RWPE2 (cell line): ENCODE results near the gene EYA4.

Source experiments
- ATAC-seq: fragments of 200-7000 bp; cut with Tn5 transposase; 3 replicates; pipeline ENCODE4 v1.9.1; 2021; ENCODE audit warnings: low read depth
- DNase-seq: peaks from one replicate; pipeline ENCODE4 v3.0.0-alpha.2; 2020; ENCODE audit warnings: low spot score
- H3K27ac ChIP-seq: fragments of 450-650 bp; 2 replicates; pipeline ENCODE4 v1.5.1; 2017; ENCODE audit warnings: mild to moderate bottlenecking; ENCODE audit not compliant: poor library complexity, severe bottlenecking
- H3K27me3 ChIP-seq: fragments of 250-450 bp; sonication (Bioruptor Pico); 2 replicates; pipeline ENCODE4 v1.5.1; 2021; ENCODE audit warnings: mild to moderate bottlenecking, moderate library complexity; ENCODE audit not compliant: insufficient read depth, poor library complexity, severe bottlenecking
- H3K36me3 ChIP-seq: fragments of 250-450 bp; sonication (Bioruptor Pico); 2 replicates; pipeline ENCODE4 v1.5.1; 2020; ENCODE audit warnings: low read depth, mild to moderate bottlenecking, moderate library complexity
- H3K4me1 ChIP-seq: fragments of 250-450 bp; sonication (Bioruptor Pico); 2 replicates; pipeline ENCODE4 v1.5.1; 2021; ENCODE audit warnings: mild to moderate bottlenecking, moderate library complexity; ENCODE audit not compliant: insufficient read depth, poor library complexity, severe bottlenecking
- H3K4me3 ChIP-seq: fragments of 250-450 bp; sonication (Bioruptor Pico); 2 replicates; pipeline ENCODE4 v1.5.1; 2021; ENCODE audit warnings: mild to moderate bottlenecking, moderate library complexity; ENCODE audit not compliant: severe bottlenecking
- H3K9me3 ChIP-seq: fragments of 250-450 bp; sonication (Bioruptor Pico); 2 replicates; pipeline ENCODE4 v1.5.1; 2021; ENCODE audit warnings: mild to moderate bottlenecking, moderate library complexity; ENCODE audit not compliant: severe bottlenecking
- CTCF ChIP-seq: fragments of 450-650 bp; IDR thresholded peaks from one replicate; pipeline ENCODE4 v1.5.1; 2017; ENCODE audit warnings: mild to moderate bottlenecking, moderate library complexity; ENCODE audit not compliant: poor library complexity, severe bottlenecking

EYA4 gene

GRCh38 chr6:133549371-133549801, 308.2 kb downstream of the EYA4 start:
- Histone ChIP-seq H3K36me3 (no peaks in the 10 kb centered on the region), H3K27ac (no peak overlapping the region), H3K4me3 (no peak overlapping the region), H3K4me1 (no peaks in the 10 kb centered on the region), H3K27me3 (no peaks in the 10 kb centered on the region), H3K9me3 (no peaks in the 10 kb centered on the region)
- no peak for TF ChIP-seq CTCF
- DNase-seq (no peak), ATAC-seq (no peak)

- no peak for DNase-seq
- Histone ChIP-seq H3K4me3 (no peak overlapping the region), H3K4me1 (no peaks in the 10 kb centered on the region), H3K9me3 (no peaks in the 10 kb centered on the region), H3K27me3 (no peaks in the 10 kb centered on the region), H3K36me3 (no peaks in the 10 kb centered on the region), H3K27ac (no peak overlapping the region)
- no peak for ATAC-seq
- no peak for TF ChIP-seq CTCF
Observed at GRCh38 chr6:133550026-133550425, 308.9 kb downstream of the EYA4 start.

GRCh38 chr6:133551436-133551835, 310.3 kb downstream of the EYA4 start:
- no peak for TF ChIP-seq CTCF
- H3K4me3 ChIP-seq = no peak overlapping the region
- H3K9me3 ChIP-seq = no peaks in the 10 kb centered on the region
- H3K27me3 ChIP-seq = no peaks in the 10 kb centered on the region
- 0 out of 3 replicates have a peak, but pooled peaks have one; percentile 9 for ATAC-seq
- no peaks in the 10 kb centered on the region for H3K36me3 ChIP-seq
- no peak overlapping the region for H3K27ac ChIP-seq
- DNase-seq = no peak
- no peaks in the 10 kb centered on the region for H3K4me1 ChIP-seq

- Histone ChIP-seq H3K27me3 (no peaks in the 10 kb centered on the region), H3K4me3 (no peak overlapping the region), H3K27ac (no peak overlapping the region), H3K9me3 (no peaks in the 10 kb centered on the region), H3K36me3 (no peaks in the 10 kb centered on the region), H3K4me1 (no peaks in the 10 kb centered on the region)
- DNase-seq (no peak), ATAC-seq (peak; percentile 93)
- no peak for TF ChIP-seq CTCF
Observed at GRCh38 chr6:133551847-133552341, 310.7 kb downstream of the EYA4 start.

GRCh38 chr6:133553652-133554051, 312.5 kb downstream of the EYA4 start:
- H3K27ac ChIP-seq = no peak overlapping the region
- no peaks in the 10 kb centered on the region for H3K27me3 ChIP-seq
- TF ChIP-seq CTCF = peak; percentile 85
- DNase-seq = no peak
- no peaks in the 10 kb centered on the region for H3K4me1 ChIP-seq
- H3K36me3 ChIP-seq = no peaks in the 10 kb centered on the region
- no peak overlapping the region for H3K4me3 ChIP-seq
- H3K9me3 ChIP-seq = no peaks in the 10 kb centered on the region
- ATAC-seq = peak; percentile 69
